Endothelial cell of umbilical vein (primary cell): Measurements from ENCODE around the gene NDUFA11. TPM values are rescaled to one million over a fixed set of nuclear protein-coding genes. Genes with fewer than 3 reads are reported as not detected.

Source experiments
- BruUV-seq: library from RNA; stranded (reverse); fragments of 400-500 nt; replicated peaks from 2 replicates; lab custom pipeline; 2021; lab: Mats Ljungman, UMichigan
- CTCF ChIA-PET: fragments of 300-600, 350-600 bp; sonication (Branson Sonifier 250); formaldehyde crosslinking; loops from one replicate; lab custom pipeline; 2021; ENCODE audit warnings: antibody characterized with exemption, inconsistent platforms; lab: Charles Lee
- POLR2A ChIA-PET: fragments of 300-600, 350-600 bp; sonication (Branson Sonifier 250); formaldehyde crosslinking; loops from one replicate; lab custom pipeline; 2021; ENCODE audit warnings: antibody characterized with exemption, inconsistent platforms; lab: Charles Lee
- DNase-seq: peaks from one replicate; pipeline ENCODE4 v3.0.0-alpha.2; 2011; ENCODE audit warnings: low read depth, low spot score
- FAIRE-seq: peaks from 2 replicates; lab custom pipeline; 2011; peaks lifted over from hg19 to GRCh38; lab: Jason Lieb, UNC
- H2AFZ ChIP-seq: 2 replicates; pipeline ENCODE4 v1.6.0; 2012; ENCODE audit warnings: low read depth, low read length, control low read depth, inconsistent platforms
- H3K27ac ChIP-seq: 2 replicates; pipeline ENCODE4 v1.5.1; 2011; ENCODE audit warnings: low read depth, mild to moderate bottlenecking, control low read depth, low read length, moderate library complexity; ENCODE audit not compliant: insufficient read depth
- H3K27me3 ChIP-seq, 2 experiments: 2 replicates each; pipeline versions ENCODE4 v1.6.0 to v1.6.1; 2011; ENCODE audit warnings: low read length in 2 of 2, mixed read lengths in 1 of 2; ENCODE audit not compliant: control insufficient read depth in 2 of 2, insufficient read depth in 2 of 2
- H3K36me3 ChIP-seq, 2 experiments: 2 replicates in 1 of 2; 3 replicates in 1 of 2; pipeline ENCODE4 v1.5.1; 2011; ENCODE audit warnings: low read length in 2 of 2, mild to moderate bottlenecking in 1 of 2, moderate library complexity in 1 of 2; ENCODE audit not compliant: control insufficient read depth in 2 of 2, insufficient read depth in 2 of 2; ENCODE audit errors: extremely low read depth in 1 of 2
- H3K4me1 ChIP-seq: 3 replicates; pipeline ENCODE4 v1.5.1; 2011; ENCODE audit warnings: mild to moderate bottlenecking, low read length; ENCODE audit not compliant: control insufficient read depth, insufficient read depth; ENCODE audit errors: extremely low read depth
- H3K4me2 ChIP-seq: 2 replicates; pipeline ENCODE4 v1.6.1; 2011; ENCODE audit warnings: low read length, control low read depth, mixed read lengths; ENCODE audit not compliant: insufficient read depth
- H3K4me3 ChIP-seq, 3 experiments: fragments of 200-600 bp in 1 of 3; sonication (generic), shearing (Covaris generic) in 1 of 3; replicated peaks in 1 of 3; 2 replicates each; pipeline ENCODE4 v1.5.1; 2011 to 2016; ENCODE audit warnings: control low read depth in 3 of 3, low read length in 3 of 3, mild to moderate bottlenecking in 2 of 3, inconsistent platforms in 1 of 3, low read depth in 1 of 3, moderate library complexity in 1 of 3; ENCODE audit not compliant: insufficient read depth in 1 of 3
- H3K79me2 ChIP-seq: 2 replicates; pipeline ENCODE4 v1.6.0; 2012; ENCODE audit warnings: low read length, inconsistent platforms; ENCODE audit not compliant: control insufficient read depth, insufficient read depth
- H3K9ac ChIP-seq: replicated peaks from 2 replicates; pipeline ENCODE3; 2011; ENCODE audit warnings: low read length, control low read depth; ENCODE audit not compliant: insufficient read depth; ENCODE audit errors: extremely low read depth
- H3K9me1 ChIP-seq: replicated peaks from 3 replicates; pipeline ENCODE4 v1.6.0; 2011; ENCODE audit warnings: mild to moderate bottlenecking, low read length; ENCODE audit not compliant: control insufficient read depth, insufficient read depth; ENCODE audit errors: extremely low read depth
- H3K9me3 ChIP-seq: replicated peaks from 2 replicates; pipeline ENCODE4 v1.5.1; 2012; ENCODE audit warnings: low read length, inconsistent platforms; ENCODE audit not compliant: control insufficient read depth, insufficient read depth
- H4K20me1 ChIP-seq: replicated peaks from 2 replicates; pipeline ENCODE3; 2011; ENCODE audit warnings: mild to moderate bottlenecking, low read length; ENCODE audit not compliant: control insufficient read depth, insufficient read depth; ENCODE audit errors: extremely low read depth
- CTCF ChIP-seq, 2 donors: IDR thresholded peaks; 1 replicate in 1 of 2; 2 replicates in 1 of 2; pipeline ENCODE4 v1.5.1; 2011; ENCODE audit warnings: low read length in 2 of 2, mild to moderate bottlenecking in 2 of 2, moderate library complexity in 2 of 2, control low read depth in 1 of 2, inconsistent platforms in 1 of 2, low read depth in 1 of 2; ENCODE audit not compliant: insufficient read depth in 1 of 2; ENCODE audit errors: extremely low read depth in 1 of 2
- EZH2 ChIP-seq: IDR thresholded peaks from 2 replicates; pipeline ENCODE4 v1.6.1; 2012; ENCODE audit warnings: borderline replicate concordance, low read depth, mild to moderate bottlenecking, moderate library complexity, low read length, inconsistent platforms; ENCODE audit not compliant: severe bottlenecking
- FOS ChIP-seq: IDR thresholded peaks from 2 replicates; pipeline ENCODE4 v1.6.1; 2011; ENCODE audit warnings: mild to moderate bottlenecking, low read length, moderate library complexity, borderline replicate concordance; ENCODE audit not compliant: insufficient read depth
- GATA2 ChIP-seq: IDR thresholded peaks from 2 replicates; pipeline ENCODE4 v1.7.0; 2011; ENCODE audit warnings: low read depth, mild to moderate bottlenecking, moderate library complexity, mixed read lengths, low read length; ENCODE audit not compliant: insufficient read length, insufficient read depth
- JUN ChIP-seq: IDR thresholded peaks from 2 replicates; pipeline ENCODE4 v1.6.1; 2011; ENCODE audit warnings: borderline replicate concordance, low read depth; ENCODE audit not compliant: insufficient read length, insufficient read depth
- MAX ChIP-seq: IDR thresholded peaks from 2 replicates; pipeline ENCODE4 v1.6.1; 2011; ENCODE audit not compliant: insufficient read depth, insufficient read length
- MYC ChIP-seq: IDR thresholded peaks from one replicate; pipeline ENCODE4 v1.6.1; 2011; ENCODE audit warnings: mild to moderate bottlenecking, low read depth, low read length
- POLR2A ChIP-seq: IDR thresholded peaks from 2 replicates; pipeline ENCODE4 v1.6.1; 2012; ENCODE audit warnings: low read depth, mild to moderate bottlenecking, control low read depth, low read length
- POLR2AphosphoS5 ChIP-seq: IDR thresholded peaks from 2 replicates; pipeline ENCODE4 v1.6.1; 2012; ENCODE audit warnings: low read depth, mild to moderate bottlenecking, control low read depth, low read length, moderate library complexity; ENCODE audit not compliant: insufficient read depth
- dilution Hi-C: fragments of 300-500 bp; cut with MboI; formaldehyde crosslinking; loops from one replicate; pipeline ENCODE4 v1.15.0; 2019; ENCODE audit warnings: low sequenced_read_pairs; ENCODE audit not compliant: extremely low pct_ligation_motif_present
- intact Hi-C: fragments of 100-400 bp; cut with micrococcal nuclease; formaldehyde crosslinking; loops from one replicate; pipeline ENCODE4 v1.10.0; 2022
- polyA plus RNA-seq, 4 experiments: library from polyadenylated mRNA; depleted of rRNA in 3 of 4; stranded (reverse) in 3 of 4; unstranded in 1 of 4; fragments of >200 nt; gene quantifications; 2 replicates each; pipeline versions ENCODE4 v1.2.1 to v1.2.3, GENCODE V29; 2011 to 2012; ENCODE audit warnings: missing spikeins in 1 of 4
- total RNA-seq: library from RNA; stranded (reverse); gene quantifications from 2 replicates; pipeline ENCODE4 v1.2.3, GENCODE V29; 2021

NDUFA11 gene
- total and polyA plus RNA-seq, 2 donors (not counting 3 experiments of a cell fraction or from before 2014, with no cell fraction given): 281 to 876 TPM

GRCh38 chr19:5899728-5900526 lies 3.7 kb downstream of the NDUFA11 start:
- ChIA-PET CTCF (interaction anchor here (0.5 to 3.1 kb wide), 3 partner anchors 36 to 120 kb away, joined by 3 to 11 read pairs (median 3); partner anchors contain the start of gene NRTN), POLR2A (no interaction called here)
- Histone ChIP-seq H3K4me1 (peaks cover 13% of the 10 kb centered on the region), H3K36me3 (peaks cover 0 to 15% of the 10 kb centered on the region in 2 experiments), H4K20me1 (no peaks in the 10 kb centered on the region), H3K9ac (no peak overlapping the region), H3K9me1 (no peaks in the 10 kb centered on the region), H3K9me3 (no peaks in the 10 kb centered on the region), H2AFZ (no peak overlapping the region), H3K4me3 (no peak overlapping the region), H3K79me2 (peaks cover 37% of the 10 kb centered on the region), H3K4me2 (no peak overlapping the region), H3K27ac (no peak overlapping the region), H3K27me3 (no peaks in the 10 kb centered on the region)
- no peak for TF ChIP-seq POLR2AphosphoS5
- no peak for TF ChIP-seq MYC
- no peak for TF ChIP-seq GATA2
- no peak for TF ChIP-seq JUN
- no peak for TF ChIP-seq EZH2
- TF ChIP-seq FOS: no peak
- TF ChIP-seq MAX: no peak
- no peak for TF ChIP-seq CTCF (IDR thresholded peaks at IDR 0.05; ENCODE audit: extremely low read depth in 1 of 2, insufficient read depth in 1 of 2, low read depth in 1 of 2, low read length in 2 of 2)
- TF ChIP-seq POLR2A: no peak
- intact Hi-C loops: loop anchor here (5.0 to 10.0 kb wide), 3 partner anchors 62 to 215 kb away; partner anchors contain the start of gene RFX2
- FAIRE-seq (no peak), DNase-seq (no peak)
- dilution Hi-C loops: no loop called here
- no TSS peak for BruUV-seq
